ENCODE measurements around the gene COL4A2. TPM values are rescaled to one million over a fixed set of nuclear protein-coding genes. Genes with fewer than 3 reads are reported as not detected.

Gene COL4A2
- total and polyA plus RNA-seq, 4 donors, result 8.0 to 45.2 (median 40.3) TPM

DNA sequence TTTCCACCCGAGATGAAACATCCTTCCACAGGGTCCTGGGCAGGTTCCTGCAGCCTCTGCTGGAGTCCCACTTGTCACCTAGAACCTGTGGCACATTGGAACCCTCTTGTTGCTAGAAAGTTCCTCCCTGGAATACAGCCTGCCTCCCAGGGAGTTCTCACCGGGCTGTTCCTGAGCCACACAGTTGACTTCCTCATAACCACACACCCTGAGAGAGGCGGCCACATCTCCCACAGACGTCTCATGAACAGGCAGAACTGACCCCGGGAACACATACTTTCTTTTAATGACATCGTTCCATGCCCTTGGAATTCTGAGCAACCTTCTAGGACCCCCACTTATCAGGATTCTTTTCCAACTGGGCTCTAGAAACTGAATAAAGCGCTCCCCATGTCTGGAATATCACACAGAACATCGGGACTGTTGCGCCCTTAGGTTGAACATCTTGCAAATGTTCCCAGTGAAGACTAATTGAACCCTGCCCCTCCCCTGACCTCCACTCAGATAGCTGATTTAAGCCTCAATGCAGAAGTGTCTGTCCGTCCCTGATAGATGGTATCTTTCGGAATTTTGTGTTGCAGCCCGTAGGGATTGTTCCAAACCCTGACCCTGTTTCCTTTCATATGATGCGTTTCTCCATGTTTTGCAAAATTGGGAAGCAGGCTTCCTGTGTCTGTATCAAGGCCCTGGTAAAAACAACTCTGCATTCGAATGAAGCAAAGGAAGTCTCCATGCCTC is 163.4 kb downstream of the COL4A2 start:
- Histone ChIP-seq H3K4me3 (ENCODE audit: low read depth in 1 of 3, low read length in 3 of 3) (no peak overlapping the region), H3K27ac (ENCODE audit: low read depth in 1 of 2, low read length in 2 of 2) (peak overlapping the region in 1 of 2 donors; percentile 2), H3K4me1 (ENCODE audit: control insufficient read depth in 4 of 4, insufficient read depth in 4 of 4, low read length in 3 of 4) (peaks cover 0 to 5% (median 0%) of the 10 kb centered on the region in 4 donors), H3K9me3 (ENCODE audit: control insufficient read depth in 4 of 4, low read length in 3 of 4) (no peaks in the 10 kb centered on the region), H3K27me3 (ENCODE audit: control insufficient read depth in 4 of 4, insufficient read depth in 4 of 4, low read length in 3 of 4) (no peaks in the 10 kb centered on the region), H3K9ac (ENCODE audit: low read depth in 1 of 2, low read length in 2 of 2) (peak overlapping the region in 1 of 2 donors; percentile 36), H3K36me3 (ENCODE audit: control insufficient read depth in 4 of 4, insufficient read depth in 3 of 4, low read depth in 1 of 4, low read length in 3 of 4) (peaks cover 0 to 2% (median 0%) of the 10 kb centered on the region in 4 donors)
- TF ChIP-seq GABPA (IDR thresholded peaks at IDR 0.05 in 1 of 2, conservative IDR thresholded peaks at IDR 0.05 in 1 of 2), result no peak
- TF ChIP-seq, protein P1, sequence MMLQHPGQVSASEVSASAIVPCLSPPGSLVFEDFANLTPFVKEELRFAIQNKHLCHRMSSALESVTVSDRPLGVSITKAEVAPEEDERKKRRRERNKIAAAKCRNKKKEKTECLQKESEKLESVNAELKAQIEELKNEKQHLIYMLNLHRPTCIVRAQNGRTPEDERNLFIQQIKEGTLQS (IDR thresholded peaks at IDR 0.05), result no peak
- peak in 1 of 2 donors; percentile 50 for TF ChIP-seq RXRA (IDR thresholded peaks at IDR 0.05)
- TF ChIP-seq, protein P2, sequence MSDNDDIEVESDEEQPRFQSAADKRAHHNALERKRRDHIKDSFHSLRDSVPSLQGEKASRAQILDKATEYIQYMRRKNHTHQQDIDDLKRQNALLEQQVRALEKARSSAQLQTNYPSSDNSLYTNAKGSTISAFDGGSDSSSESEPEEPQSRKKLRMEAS (IDR thresholded peaks at IDR 0.05), result no peak
- TF ChIP-seq, protein P3, sequence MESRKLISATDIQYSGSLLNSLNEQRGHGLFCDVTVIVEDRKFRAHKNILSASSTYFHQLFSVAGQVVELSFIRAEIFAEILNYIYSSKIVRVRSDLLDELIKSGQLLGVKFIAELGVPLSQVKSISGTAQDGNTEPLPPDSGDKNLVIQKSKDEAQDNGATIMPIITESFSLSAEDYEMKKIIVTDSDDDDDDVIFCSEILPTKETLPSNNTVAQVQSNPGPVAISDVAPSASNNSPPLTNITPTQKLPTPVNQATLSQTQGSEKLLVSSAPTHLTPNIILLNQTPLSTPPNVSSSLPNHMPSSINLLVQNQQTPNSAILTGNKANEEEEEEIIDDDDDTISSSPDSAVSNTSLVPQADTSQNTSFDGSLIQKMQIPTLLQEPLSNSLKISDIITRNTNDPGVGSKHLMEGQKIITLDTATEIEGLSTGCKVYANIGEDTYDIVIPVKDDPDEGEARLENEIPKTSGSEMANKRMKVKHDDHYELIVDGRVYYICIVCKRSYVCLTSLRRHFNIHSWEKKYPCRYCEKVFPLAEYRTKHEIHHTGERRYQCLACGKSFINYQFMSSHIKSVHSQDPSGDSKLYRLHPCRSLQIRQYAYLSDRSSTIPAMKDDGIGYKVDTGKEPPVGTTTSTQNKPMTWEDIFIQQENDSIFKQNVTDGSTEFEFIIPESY (IDR thresholded peaks at IDR 0.05), result no peak
- TF ChIP-seq, protein P4, sequence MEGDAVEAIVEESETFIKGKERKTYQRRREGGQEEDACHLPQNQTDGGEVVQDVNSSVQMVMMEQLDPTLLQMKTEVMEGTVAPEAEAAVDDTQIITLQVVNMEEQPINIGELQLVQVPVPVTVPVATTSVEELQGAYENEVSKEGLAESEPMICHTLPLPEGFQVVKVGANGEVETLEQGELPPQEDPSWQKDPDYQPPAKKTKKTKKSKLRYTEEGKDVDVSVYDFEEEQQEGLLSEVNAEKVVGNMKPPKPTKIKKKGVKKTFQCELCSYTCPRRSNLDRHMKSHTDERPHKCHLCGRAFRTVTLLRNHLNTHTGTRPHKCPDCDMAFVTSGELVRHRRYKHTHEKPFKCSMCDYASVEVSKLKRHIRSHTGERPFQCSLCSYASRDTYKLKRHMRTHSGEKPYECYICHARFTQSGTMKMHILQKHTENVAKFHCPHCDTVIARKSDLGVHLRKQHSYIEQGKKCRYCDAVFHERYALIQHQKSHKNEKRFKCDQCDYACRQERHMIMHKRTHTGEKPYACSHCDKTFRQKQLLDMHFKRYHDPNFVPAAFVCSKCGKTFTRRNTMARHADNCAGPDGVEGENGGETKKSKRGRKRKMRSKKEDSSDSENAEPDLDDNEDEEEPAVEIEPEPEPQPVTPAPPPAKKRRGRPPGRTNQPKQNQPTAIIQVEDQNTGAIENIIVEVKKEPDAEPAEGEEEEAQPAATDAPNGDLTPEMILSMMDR (IDR thresholded peaks at IDR 0.05; ENCODE audit: low read depth, low read length, missing input control), result no peak
- no peak for TF ChIP-seq HNF4G (IDR thresholded peaks at IDR 0.05)
- TF ChIP-seq HNF4A (conservative IDR thresholded peaks at IDR 0.05), result no peak
- TF ChIP-seq, protein P5, sequence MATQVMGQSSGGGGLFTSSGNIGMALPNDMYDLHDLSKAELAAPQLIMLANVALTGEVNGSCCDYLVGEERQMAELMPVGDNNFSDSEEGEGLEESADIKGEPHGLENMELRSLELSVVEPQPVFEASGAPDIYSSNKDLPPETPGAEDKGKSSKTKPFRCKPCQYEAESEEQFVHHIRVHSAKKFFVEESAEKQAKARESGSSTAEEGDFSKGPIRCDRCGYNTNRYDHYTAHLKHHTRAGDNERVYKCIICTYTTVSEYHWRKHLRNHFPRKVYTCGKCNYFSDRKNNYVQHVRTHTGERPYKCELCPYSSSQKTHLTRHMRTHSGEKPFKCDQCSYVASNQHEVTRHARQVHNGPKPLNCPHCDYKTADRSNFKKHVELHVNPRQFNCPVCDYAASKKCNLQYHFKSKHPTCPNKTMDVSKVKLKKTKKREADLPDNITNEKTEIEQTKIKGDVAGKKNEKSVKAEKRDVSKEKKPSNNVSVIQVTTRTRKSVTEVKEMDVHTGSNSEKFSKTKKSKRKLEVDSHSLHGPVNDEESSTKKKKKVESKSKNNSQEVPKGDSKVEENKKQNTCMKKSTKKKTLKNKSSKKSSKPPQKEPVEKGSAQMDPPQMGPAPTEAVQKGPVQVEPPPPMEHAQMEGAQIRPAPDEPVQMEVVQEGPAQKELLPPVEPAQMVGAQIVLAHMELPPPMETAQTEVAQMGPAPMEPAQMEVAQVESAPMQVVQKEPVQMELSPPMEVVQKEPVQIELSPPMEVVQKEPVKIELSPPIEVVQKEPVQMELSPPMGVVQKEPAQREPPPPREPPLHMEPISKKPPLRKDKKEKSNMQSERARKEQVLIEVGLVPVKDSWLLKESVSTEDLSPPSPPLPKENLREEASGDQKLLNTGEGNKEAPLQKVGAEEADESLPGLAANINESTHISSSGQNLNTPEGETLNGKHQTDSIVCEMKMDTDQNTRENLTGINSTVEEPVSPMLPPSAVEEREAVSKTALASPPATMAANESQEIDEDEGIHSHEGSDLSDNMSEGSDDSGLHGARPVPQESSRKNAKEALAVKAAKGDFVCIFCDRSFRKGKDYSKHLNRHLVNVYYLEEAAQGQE (IDR thresholded peaks at IDR 0.05), result no peak
- peak; percentile 18 for TF ChIP-seq SP1 (IDR thresholded peaks at IDR 0.05)
- TF ChIP-seq NR2F2 (IDR thresholded peaks at IDR 0.05), result peak; percentile 97
- TF ChIP-seq FOXA2 (IDR thresholded peaks at IDR 0.05), result no peak
- TF ChIP-seq FOXA1 (IDR thresholded peaks at IDR 0.05), result no peak
- no peak for TF ChIP-seq RAD21 (IDR thresholded peaks at IDR 0.05)
- no peak for TF ChIP-seq TAF1 (conservative IDR thresholded peaks at IDR 0.05)
- no peak for TF ChIP-seq JUND (IDR thresholded peaks at IDR 0.05)
- no peak for TF ChIP-seq EGR1 (IDR thresholded peaks at IDR 0.05; ENCODE audit: low read depth in 2 of 2)
- no peak for TF ChIP-seq YY1 (IDR thresholded peaks at IDR 0.05)
- no peak for DNase-seq (ENCODE audit: low spot score)
- 74% methylated on average over 14 of the region's 14 CpGs for WGBS

Measured in liver (tissue), 9 donors.